IPS-15b (cell line): ENCODE measurements around the gene GLDC.

Experiments
- H3K27me3 ChIP-seq: one replicate; pipeline ENCODE4 v1.6.1; 2013; ENCODE audit warnings: low read length; ENCODE audit not compliant: control insufficient read depth, insufficient read depth
- H3K36me3 ChIP-seq: one replicate; pipeline ENCODE4 v1.6.1; 2013; ENCODE audit warnings: low read length; ENCODE audit not compliant: control insufficient read depth, insufficient read depth
- H3K4me1 ChIP-seq: one replicate; pipeline ENCODE4 v1.6.1; 2013; ENCODE audit warnings: mild to moderate bottlenecking, low read length; ENCODE audit not compliant: control insufficient read depth, insufficient read depth
- H3K4me3 ChIP-seq: one replicate; pipeline ENCODE4 v1.5.1; 2013; ENCODE audit warnings: low read depth, low read length
- H3K9ac ChIP-seq: one replicate; pipeline ENCODE4 v1.6.1; 2013; ENCODE audit warnings: low read depth, mild to moderate bottlenecking, low read length
- H3K9me3 ChIP-seq: one replicate; pipeline ENCODE4 v1.6.1; 2013; ENCODE audit warnings: mild to moderate bottlenecking, low read length; ENCODE audit not compliant: control insufficient read depth, insufficient read depth

GLDC gene

GRCh38 chr9:6484210-6484609 lies 161.3 kb downstream of the GLDC start:
- no peaks in the 10 kb centered on the region for H3K27me3 ChIP-seq
- no peaks in the 10 kb centered on the region for H3K4me1 ChIP-seq
- H3K4me3 ChIP-seq: no peak overlapping the region
- no peaks in the 10 kb centered on the region for H3K36me3 ChIP-seq
- no peaks in the 10 kb centered on the region for H3K9me3 ChIP-seq
- H3K9ac ChIP-seq: no peak overlapping the region
